GM03348 (cell line): ENCODE measurements around the gene PDE10A.

Source experiments
- DNase-seq: peaks from one replicate; pipeline ENCODE4 v3.0.0; 2012; ENCODE audit warnings: low spot score

The PDE10A gene

DNA sequence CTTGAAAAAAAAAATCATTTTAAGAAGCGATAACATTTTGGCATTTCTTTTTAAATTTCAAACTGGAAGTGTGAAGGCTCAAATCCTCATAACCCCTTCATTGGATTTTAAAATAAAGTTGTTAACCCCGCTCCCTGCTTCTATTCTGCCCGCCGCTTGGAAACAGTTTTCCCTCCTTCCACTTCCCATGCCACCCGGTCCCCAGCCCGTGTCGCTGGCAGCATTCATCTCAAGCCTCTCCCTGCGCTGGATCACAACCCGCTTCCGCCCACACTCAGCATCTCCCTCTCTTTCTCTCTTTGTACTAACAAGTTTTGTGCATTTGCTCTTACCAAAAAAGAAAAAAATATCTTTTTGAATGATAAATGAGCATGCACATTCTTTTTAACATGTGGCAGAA is 15.4 kb upstream of the PDE10A start:
- no peak for DNase-seq

DNA sequence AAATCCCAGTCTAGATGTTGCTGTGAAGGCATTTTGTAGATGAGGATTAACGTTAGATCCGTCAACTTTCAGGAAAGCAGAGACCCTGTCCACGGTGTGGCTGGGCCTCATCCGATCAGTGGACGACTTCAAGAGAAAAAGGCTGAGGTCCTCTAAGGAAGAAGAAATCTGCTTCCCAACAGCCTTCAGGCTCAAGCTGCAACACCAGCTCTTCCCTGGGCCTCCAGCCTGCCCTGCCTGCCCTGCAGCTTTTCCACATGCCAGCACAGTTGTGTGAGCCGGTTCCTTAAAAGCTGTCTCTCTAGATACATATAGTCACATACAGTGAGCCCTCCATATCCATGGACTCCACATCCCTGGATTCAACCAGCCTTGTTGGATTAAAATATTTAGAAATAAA is 14.1 kb upstream of the PDE10A start:
- DNase-seq: no peak

DNA sequence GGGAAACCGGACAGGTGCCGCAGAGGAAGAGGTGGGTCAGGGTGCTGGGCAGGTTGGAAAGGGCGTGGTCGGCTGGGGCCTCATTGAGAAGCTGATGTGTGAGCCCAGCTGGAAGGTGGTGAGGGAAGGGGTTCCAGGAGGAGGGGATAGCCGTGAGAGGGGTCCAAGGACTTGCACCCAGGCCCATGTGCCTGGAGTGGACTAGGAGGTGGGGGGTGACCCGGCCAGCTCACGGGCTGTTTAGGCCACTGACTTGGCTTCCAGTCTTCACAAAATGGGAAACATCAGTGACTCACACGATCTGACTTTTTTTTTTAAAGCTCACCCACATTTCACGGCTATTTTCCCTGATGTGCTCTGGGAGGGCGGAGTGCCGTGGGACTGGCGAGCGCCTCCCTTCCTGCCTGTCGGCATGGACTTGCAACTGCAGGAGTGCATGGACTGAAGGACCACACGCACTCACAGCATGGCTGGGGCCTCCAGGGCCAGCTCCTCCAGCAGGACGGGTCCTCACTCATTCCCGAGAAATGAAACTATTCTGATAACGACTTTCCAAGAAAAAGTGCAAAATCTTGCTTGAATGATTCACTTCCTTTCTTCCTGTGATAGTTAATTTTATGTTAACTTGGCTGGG is 13.5 kb upstream of the PDE10A start:
- DNase-seq: no peak

DNA sequence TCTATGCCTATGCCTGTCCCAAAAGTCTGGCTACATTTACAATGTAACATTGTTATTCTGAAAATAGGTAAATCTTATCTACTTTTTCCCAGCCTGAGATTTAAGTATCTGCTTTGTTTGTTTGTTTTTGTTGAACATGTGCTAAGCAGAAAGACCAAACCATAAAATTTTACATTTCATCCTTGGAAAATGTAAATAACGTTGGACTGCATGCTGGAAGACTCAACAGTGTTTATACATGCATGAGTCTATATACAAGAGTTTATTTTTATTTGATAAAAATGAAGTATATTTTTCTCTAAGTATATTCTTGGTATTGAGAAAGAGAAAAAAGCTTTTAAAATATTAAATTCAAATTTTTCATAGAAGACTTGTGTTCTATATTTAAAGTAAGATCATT is 12.1 kb upstream of the PDE10A start:
- no peak for DNase-seq

DNA sequence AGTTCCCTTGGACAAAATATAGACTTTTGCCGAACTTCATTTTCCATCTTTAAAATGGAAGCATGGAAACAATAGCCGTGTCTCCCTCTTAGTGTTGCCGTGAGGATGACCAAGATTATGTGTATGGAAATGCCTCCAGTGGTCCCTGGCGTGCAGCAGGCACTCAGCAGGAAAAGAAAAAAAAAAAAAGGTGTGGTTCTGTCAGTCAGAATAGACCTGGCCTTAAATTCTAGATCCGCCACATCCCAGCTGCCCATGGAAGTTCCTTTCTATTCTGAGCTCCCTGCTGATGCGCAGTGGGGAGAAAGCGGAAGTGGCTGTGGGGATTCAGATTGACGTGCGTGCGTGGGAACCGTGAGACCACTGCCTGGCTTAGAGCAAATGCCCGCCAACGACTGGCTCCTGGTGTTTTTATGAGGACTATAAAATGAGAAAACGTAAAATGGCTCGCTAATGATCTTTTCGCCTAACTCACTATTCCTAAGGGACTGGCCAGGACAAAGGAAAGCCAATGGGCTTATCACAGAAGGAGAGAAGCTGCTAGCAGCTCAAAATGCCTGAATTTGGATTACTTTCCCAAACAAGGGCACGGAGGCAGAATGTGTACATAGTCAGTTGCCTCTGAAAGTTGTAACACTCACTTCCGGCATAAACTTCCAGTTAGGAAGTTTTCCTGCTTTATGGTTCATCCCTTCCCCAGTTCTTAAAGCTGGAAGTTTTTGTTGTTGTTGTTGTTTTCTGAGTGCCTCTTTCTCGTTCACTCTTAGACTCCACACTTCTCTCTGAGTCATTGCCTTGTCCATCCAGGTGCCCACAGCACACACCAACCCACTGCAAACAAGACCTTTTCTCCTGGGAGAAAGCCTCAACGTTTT is 11.4 kb upstream of the PDE10A start:
- no peak for DNase-seq

DNA sequence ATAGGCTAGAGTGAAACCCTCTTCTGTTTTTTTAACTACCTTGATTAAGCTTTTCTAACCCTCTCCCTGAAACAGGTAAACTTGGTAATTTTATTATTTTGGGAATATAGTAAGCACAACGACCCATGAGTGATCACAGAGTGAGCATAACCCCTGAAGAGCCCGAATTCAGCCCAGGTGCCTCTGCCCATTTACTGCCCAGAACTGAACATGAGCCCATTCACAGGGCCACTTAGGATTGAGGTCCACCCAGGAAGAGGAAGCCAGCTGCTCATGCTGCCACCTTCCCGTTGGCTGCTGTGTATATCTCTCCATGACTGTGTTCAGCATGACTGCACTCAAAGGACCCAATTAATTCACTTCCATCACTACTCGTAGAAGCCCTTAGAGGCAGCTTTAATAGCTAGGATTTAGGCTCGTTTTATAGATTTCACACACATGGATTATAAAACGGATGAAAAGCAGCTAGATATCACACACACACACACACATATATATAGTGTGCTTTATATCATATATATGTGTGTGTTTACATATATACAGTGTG is 8.3 kb upstream of the PDE10A start:
- DNase-seq: no peak

DNA sequence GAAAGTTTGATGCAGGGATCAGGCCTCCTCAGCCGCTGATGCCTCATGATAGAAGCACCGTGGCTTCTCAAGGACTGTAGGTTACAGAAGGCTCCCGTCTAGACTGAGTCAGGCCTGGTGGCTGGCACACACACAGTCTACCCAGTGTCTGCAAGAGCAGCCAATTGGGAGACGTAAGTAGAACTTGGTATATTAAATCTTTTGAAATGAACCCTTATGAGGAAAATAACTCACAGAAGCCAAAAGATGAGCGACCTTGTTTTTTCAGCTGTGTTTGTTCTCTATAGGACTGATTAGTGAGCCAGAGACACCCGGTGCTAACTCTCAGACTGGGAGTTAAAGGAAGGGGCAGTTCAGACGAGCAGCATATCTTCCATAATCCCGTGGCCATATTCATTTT is 5.9 kb upstream of the PDE10A start:
- DNase-seq: no peak

DNA sequence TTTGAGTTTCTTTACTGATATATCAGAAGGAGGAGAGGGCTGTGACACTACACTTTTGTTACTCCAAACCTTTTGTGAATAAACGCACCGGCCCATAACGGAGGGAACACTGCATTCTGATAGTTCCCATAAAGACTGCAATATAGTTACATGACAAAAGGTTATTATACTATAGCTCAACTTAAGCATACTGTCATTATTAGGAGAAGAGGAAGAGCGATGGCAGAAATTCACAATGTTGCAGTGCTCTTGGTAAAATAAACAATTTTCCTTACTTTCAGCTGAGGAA is 2.3 kb upstream of the PDE10A start:
- no peak for DNase-seq

DNA sequence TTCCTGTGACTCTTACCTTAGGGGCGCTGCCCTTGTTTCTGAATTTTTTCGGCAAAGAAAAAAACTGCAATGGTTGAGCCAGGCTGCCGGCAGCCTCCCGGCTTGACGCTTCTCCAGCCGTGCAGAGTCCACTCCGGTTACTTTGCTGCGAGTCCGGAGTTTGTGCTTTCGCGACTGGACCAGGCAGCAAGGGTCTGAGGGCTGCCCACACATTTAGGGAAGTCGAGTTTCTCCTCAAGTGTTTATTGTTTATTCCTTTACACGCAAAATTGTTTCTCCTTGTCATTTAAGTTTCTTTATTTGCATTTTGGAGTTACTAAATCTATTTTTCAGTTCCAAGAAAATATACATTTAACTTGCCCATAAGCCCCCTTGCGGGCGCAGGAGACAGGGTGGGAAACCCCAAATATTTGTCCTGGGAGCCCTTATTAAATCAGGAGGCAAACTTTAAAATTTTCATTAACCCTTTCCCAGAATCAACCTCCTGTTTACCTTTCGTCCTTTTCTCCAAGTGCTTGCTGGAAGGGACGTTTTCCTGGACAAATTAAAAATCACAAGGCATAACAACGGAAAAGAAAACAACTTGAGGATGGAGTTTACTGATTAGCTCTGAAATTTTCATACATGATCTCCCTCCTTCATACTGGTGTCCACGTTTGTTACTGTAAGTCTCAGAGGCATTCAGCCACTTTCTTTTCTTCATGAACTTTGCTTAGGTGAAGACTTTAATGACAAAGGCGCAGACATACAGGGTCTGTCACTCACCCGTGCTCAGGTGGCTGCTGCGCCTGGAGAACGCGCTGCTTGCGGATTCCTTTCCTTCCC is 1.7 kb upstream of the PDE10A start:
- peak; percentile 13 for DNase-seq

DNA sequence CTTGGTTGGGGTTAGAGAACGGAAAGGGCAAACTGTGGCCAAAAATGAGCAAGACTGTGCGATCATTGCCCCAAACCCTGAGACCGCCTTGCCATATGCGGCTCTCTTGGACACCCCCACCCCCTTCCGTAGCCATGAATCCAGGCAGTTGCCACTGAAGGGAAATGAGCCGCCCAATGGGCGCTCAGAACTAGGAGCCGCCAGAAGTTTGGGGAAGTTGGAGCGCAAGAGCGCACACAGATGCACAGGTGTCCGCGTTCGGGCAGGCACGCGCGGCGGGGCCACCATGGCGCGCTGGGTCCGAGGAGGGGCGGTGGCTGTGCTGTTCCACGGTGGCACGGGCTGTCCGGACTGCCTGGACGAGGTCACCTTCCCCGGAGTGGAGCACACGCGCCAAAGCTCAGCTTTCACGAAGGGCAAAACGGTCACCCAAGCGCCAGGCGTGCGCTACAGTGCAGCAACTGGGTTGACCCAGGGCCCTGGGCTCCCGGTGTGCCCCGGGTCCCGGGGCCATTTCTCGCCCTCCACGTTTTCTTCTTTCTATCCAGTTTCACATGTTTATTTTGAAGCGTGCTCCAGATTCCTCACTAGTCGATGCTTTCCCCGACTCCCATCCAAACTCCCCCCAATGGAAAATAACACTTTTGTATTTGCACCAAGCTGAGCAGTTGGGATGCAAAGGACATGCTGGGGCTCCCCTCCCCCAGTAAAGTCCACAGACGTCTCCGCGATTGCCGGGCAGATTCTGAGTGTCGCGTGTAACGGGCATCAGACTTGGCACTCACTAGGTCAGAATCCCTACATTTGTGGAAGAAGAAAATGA is 906 bp upstream of the PDE10A start:
- DNase-seq: peak; percentile 10

DNA sequence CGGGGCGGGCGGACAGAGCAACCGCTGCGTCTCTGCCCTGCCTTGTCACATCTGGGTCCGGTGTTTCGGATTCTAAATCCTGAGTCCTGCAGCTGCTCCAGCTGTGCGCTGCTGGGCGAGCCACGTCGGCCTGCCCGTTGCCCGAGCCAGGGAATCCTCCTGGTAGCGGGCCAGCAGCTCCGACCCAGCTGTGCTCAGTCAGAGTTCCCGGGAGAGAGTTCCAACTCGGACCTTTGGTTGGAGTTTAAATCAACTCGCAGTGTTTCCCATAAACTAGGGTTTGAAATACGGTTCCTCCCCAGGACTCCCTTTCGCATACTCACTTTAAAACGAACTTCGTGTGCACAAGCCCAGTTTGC is 315 bp upstream of the PDE10A start:
- DNase-seq: no peak

DNA sequence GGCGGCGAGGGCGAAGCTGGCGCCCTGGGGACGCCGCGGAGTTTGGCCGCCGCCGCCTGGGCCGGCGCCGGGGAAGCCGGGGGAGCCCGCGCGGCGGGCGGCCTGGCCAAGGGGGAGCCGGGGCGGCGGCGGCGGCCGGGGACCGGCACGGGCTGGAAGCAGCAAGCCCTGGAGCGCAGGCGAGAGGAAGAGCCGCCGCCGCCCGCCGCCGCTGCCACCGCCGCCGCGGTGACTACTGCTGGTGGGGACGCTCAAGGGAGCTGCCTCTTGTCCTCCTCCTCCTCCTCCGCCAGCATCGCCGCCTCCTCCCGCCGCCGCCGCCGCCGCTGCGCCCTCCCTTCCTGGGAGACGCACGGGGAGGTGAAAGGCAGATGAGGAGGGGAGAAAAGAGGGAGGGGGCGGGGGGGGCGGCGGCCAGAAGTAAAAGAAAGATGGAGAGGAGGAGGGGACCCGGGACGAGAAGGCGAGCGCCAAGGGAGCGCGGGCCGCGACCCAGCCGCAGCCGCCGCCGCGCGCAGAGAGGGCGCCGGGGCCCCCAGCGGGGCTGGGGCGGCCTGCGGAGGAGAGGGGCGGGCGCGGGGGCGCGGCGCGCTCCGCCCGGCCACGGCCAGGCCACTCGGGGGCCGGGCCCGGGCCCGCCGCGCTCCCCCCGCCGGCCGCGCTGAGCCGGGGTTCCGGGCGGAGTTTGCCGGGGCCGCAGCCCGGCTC is 846 bp downstream of the PDE10A start:
- peak; percentile 60 for DNase-seq

DNA sequence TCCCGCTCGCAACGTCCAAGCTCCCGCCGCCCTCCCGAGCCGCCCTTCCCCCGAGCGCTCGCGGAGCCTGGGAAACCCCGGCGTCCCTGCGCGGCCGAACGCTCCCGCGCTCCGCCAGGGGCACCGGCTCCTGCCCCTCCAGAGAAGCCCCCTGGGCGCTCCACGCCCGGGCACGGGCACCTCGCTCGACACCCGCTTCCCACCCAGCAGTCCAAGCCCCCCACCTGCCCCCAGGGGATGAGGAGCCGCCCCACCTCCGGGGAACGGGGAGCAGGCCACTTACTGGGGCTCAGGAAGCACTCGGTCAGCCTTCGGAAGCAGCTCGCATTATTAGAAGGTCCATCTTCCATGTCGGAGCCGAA is 1.4 kb downstream of the PDE10A start:
- peak; percentile 25 for DNase-seq

DNA sequence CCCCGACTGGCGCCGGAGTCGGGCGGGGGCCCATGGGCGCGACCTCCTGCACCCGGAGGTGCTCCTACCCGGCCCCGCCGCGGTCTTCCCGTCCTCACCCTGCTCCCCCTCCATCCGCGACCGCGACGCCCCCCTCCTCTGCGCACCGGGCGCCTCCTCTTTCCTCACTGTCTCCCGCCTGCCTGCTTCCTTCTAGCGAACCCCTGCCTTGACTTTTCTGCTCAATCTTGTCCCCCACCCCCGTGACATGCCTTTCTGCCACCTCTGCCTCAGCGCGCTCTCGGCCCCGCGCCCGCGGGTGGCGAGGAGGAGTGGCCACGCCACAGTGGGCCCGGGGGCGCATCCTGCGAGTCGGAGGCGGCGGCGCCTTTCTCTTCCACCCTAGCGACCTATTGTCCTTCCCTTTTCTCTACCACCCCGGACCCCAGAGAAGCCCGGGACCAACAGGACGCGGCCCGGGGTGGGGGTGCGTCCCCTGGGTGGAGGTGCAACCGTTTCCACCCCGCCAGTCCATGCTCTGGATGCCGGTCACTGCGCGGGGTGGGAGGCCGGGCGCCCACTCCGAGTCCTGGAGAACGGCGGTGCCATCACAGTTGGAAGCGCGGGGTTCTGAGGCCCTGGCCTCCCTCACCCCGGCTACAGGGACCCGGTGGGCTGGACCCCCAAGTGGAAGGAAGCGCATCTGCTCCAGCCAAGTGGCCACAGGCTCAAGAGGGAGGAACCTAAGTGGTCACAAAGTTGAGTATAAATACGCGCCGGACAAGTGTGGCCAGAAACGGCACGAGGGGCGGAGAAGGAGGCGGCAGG is 2.0 kb downstream of the PDE10A start:
- no peak for DNase-seq

DNA sequence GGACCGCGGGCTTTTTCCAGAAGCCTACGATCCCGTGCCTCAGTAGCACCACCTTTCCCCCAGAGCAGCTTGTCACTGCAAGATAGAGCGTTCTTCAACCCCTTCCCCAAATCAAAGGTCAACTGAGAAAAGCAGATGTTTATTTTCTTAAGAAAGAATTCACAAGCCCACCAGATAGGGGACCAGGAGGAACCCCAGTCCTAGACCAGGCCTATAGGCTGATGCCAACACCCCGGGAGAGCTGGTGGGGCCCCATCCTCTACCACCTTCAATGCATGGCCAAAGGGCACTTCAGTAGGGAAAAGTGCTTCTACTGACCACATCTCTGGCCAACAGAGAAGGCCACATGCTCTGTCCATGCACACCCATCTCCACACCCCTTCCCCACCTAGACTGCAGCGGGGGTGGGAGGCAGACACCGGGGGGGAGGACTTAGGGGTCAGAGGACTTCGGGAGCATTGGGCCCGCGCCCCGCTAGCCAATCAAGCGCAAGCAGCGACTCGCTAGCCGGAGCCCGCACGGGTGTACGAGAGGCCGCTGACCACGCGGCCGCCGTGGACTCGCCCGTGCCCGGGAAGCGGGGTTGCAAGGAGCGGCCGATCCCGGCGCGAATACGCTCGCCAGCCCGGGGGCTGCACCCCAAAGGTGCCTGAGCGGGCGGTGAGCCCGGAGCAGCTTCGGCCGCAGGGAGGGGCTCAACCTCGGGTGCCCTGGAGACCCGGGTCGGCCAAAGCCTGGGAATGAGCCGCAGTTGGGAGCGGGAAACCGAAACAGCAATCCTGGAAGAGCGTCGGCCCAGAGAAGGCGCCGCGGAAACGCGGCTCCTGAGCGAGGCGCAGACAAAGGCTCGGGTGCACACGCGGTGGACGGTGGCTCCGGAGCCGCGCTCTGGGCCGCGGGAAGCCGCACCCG is 2.8 kb downstream of the PDE10A start:
- peak; percentile 42 for DNase-seq

DNA sequence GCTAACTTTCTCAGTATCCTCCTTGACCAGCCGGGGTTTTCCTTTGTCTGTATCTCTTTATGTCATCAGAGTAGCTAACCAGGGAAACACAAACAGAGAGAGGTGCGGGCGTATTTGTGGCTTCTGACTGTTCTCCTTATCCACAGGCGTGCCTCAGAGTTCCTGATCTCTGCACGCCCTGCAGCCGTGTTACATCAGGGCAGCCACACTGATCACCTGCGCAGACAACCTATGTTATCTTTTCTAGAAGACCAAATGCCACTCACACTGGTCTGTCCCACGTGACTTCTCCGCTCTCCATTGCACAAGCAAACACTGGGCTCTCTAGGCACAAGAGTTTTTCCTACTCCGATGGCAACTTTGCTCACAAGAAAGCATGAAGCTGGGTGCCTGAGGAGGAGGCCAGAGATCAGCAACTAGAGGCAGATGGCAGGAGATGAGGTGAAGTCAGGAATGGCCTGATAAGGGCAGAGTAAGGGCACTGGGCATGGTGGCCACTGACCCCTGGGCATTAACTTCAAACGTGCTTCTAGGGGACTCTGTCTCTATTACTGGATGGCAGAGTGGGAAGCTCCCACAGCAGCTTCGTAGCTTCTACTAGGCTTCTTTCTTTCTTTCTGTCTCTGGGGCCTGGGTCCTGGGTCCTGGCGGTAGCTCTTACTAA is 4.5 kb downstream of the PDE10A start:
- no peak for DNase-seq

DNA sequence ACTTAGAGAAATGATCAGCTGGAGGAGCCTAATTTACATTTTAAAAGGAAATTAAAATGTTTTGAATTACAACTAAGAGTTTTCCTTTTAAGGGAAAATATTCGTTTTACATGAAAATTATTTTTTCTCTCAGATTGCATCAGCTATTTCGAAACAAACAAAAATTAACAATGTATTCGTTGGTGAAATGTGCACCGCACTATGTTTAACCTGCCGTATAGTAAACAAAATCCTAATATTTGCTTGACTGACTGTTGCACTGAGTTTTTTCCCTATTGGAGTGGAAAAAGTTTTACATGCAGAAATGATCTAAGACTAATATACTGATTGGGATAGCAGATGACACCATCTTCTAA is 5.7 kb downstream of the PDE10A start:
- DNase-seq: no peak

DNA sequence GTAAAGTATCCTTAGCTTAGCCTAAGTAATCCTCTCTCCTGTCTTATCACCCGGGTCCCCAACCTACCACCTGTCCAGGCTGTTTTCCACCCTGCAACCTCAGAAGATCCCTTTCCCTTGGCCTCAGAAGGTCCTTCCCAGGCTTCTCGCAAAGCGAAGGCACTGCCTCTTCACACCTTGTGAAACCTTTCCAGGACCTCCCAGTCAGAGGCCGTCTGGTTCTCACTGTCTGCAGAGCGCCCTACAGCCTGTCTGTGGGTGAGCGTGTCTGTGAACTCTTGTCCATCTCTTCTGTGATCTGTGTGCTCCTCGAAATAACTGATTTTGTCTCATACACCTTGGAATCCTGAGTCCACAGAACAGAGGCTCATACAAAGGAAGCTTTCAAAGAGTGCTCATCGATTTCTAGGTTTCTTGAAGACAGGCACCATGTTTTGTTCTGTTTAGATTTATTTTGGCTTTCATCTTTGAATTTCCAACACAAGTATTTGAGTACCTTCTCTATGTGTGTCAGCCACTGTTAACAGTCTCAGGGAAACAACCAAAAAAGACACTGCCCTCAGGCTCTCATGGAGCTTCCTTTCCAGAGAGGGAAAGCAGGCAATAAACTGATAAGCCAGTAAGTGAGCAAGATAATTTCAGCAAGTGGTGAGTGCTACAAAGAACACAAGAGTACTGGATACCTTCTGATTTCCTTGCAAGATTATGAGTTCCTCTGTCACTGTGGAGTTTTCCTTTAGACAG is 6.3 kb downstream of the PDE10A start:
- DNase-seq: no peak
